Liver (tissue), 3 donors: Measurements from ENCODE around the gene WAC.

ENCODE experiments used
- GABPA ChIP-seq, 2 donors: IDR thresholded peaks in 1 of 2; conservative IDR thresholded peaks in 1 of 2; 2 replicates each; pipeline ENCODE4 v1.6.1; 2016; ENCODE audit warnings: antibody characterized with exemption in 2 of 2, mild to moderate bottlenecking in 1 of 2, moderate library complexity in 1 of 2
- JUND ChIP-seq, 2 donors: IDR thresholded peaks; 2 replicates each; pipeline ENCODE4 v1.6.1; 2016; ENCODE audit warnings: antibody characterized with exemption in 2 of 2
- REST ChIP-seq: IDR thresholded peaks from 2 replicates; pipeline ENCODE4 v1.6.1; 2016; ENCODE audit warnings: antibody characterized with exemption, mild to moderate bottlenecking
- RXRA ChIP-seq, 2 donors: IDR thresholded peaks; 2 replicates each; pipeline ENCODE4 v1.6.1; 2017 to 2018; ENCODE audit warnings: antibody characterized with exemption in 2 of 2, mild to moderate bottlenecking in 1 of 2
- SP1 ChIP-seq: IDR thresholded peaks from 2 replicates; pipeline ENCODE4 v1.6.1; 2018; ENCODE audit warnings: antibody characterized with exemption, mild to moderate bottlenecking
- TAF1 ChIP-seq: conservative IDR thresholded peaks from 2 replicates; pipeline ENCODE4 v1.6.1; 2016; ENCODE audit warnings: antibody characterized with exemption, mild to moderate bottlenecking
- YY1 ChIP-seq: IDR thresholded peaks from 2 replicates; pipeline ENCODE4 v1.6.1; 2016; ENCODE audit warnings: antibody characterized with exemption, mild to moderate bottlenecking
- TF ChIP-seq, protein P1 (sequence below): fragments of 150-350 bp; IDR thresholded peaks from 2 replicates; pipeline ENCODE4 v1.5.1; 2017; ENCODE audit warnings: improper control_type of control experiment, low read depth, low read length; ENCODE audit not compliant: missing input control
- TF ChIP-seq, protein P2 (sequence below): IDR thresholded peaks from 2 replicates; pipeline ENCODE4 v1.6.1; 2016; ENCODE audit warnings: antibody characterized with exemption
- donor health status: healthy.
- donor health status: healthy.

DNA sequence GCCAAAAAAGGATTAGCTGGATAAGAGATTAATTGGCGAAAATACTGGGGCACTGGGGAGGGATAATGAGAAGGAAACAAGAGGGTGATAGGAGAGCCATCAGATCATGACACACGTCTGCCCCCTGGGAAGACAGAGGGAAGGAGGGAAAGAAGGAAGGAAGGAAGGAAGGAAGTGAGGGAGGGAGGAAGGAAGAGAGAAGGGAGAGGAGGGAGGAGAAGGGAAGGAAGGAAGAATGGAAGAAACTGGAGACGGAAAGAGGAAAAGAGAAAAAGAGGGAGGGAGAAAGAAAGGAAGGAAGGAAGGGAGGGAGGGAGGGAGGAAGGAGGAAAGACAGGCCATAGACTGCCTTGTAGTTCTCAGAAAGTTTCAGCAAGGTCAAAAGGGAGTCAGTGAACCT is 37.8 kb upstream of the WAC start:
- TF ChIP-seq, protein P1, sequence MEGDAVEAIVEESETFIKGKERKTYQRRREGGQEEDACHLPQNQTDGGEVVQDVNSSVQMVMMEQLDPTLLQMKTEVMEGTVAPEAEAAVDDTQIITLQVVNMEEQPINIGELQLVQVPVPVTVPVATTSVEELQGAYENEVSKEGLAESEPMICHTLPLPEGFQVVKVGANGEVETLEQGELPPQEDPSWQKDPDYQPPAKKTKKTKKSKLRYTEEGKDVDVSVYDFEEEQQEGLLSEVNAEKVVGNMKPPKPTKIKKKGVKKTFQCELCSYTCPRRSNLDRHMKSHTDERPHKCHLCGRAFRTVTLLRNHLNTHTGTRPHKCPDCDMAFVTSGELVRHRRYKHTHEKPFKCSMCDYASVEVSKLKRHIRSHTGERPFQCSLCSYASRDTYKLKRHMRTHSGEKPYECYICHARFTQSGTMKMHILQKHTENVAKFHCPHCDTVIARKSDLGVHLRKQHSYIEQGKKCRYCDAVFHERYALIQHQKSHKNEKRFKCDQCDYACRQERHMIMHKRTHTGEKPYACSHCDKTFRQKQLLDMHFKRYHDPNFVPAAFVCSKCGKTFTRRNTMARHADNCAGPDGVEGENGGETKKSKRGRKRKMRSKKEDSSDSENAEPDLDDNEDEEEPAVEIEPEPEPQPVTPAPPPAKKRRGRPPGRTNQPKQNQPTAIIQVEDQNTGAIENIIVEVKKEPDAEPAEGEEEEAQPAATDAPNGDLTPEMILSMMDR: no peak
- TF ChIP-seq YY1: no peak
- no peak for TF ChIP-seq REST
- TF ChIP-seq, protein P2, sequence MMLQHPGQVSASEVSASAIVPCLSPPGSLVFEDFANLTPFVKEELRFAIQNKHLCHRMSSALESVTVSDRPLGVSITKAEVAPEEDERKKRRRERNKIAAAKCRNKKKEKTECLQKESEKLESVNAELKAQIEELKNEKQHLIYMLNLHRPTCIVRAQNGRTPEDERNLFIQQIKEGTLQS: no peak
- no peak for TF ChIP-seq GABPA (IDR thresholded peaks at IDR 0.05 in 1 of 2, conservative IDR thresholded peaks at IDR 0.05 in 1 of 2)
- TF ChIP-seq RXRA (IDR thresholded peaks at IDR 0.05): no peak
- no peak for TF ChIP-seq TAF1
- TF ChIP-seq SP1: no peak
- no peak for TF ChIP-seq JUND (IDR thresholded peaks at IDR 0.05)
